Activated CD4-positive, CD25-positive, alpha-beta regulatory T cell treated with anti-CD3 and anti-CD28 coated beads, Interleukin-2, amount 50 U/mL, for 72 hours (primary cell): Measurements from ENCODE around the gene BOD1.

ENCODE experiments used
- DNase-seq: peaks from one replicate; pipeline ENCODE4 v3.0.0; 2021

BOD1 gene

DNA sequence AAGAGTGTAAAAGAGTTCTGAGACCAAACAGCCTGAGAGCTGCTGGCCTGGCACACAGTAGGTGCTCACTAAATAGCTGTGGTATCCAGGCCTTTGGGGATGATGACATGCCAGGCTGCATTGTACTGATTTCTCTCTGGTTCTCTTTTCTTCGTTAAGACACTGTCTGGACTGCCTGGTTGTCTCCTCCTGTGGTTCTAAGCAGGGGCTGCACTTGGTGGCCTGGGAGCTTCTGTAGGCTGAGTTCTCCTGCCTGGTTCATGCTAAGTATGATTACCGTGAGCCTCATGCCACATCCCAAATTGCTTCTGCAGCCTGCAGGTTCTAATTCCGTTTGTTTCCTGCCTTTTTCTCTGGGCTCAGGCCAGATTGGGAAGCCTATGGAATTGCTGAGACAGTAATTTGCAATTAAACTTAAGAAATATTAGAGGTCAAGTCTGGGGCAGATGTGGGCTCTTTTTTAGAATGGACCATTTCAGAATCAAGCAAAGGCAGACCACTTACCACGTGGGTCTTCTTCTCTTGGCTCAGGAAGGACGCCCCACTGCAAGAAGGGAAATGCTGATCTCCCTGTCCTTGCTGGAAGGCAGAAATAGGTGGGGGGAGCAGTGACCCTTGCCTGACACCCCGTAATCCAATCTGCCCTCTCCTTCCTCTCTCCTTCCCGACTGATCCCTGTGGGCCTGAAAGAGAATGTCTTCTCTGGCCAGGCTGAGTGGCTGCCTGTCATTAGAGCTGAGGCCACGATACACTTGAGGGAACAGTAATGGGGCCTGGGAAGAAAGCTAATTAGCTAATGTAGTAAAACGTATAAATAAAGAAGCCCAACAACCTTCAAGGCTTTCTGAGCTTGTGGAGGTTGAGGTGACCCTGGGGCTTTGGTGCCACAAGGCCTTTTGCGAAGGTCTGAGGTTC, 21.9 kb upstream of the BOD1 start:
- no peak for DNase-seq

DNA sequence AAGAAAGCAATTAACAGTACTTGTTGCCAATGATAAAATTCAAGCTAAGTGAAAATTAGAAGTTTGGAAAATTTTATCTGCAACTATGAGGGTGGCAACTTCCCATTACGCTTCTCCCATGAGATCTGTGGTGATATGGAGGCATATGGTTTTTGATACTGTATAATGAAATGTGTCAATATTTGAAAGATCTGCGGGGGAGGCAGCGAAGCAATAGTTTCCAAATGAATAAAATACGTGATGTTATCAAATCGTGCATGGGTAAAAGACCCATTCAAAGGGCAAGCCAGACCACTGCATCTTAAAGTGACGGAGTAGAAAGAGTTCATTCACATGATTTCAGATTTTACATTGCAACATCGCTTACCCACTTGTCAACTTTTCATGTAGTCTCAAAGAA, 20.9 kb upstream of the BOD1 start:
- no peak for DNase-seq

DNA sequence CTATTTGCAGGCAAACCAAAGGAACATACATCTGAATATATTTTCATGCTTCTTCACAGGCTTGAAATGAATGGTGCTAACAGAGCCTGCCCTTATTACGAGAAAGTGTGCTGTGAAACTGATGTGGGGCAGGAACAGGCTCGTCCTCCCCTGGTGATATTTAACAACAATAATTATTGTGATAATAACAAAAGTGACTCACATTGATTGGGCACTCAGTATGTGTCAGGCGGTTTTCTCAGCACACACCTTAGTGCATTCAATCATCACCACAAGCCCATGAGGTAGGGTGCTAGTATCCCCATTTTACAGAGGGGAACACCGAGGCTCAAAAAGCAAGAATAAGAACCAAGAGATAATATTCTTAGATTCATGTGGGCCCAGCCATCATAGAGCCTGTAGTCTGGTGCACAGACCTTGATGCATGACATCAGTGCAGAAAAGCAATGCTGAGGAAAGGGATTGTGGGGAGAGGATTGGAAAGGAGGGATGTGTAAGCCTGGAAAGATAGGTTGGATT, 18.1 kb upstream of the BOD1 start:
- DNase-seq, result no peak

DNA sequence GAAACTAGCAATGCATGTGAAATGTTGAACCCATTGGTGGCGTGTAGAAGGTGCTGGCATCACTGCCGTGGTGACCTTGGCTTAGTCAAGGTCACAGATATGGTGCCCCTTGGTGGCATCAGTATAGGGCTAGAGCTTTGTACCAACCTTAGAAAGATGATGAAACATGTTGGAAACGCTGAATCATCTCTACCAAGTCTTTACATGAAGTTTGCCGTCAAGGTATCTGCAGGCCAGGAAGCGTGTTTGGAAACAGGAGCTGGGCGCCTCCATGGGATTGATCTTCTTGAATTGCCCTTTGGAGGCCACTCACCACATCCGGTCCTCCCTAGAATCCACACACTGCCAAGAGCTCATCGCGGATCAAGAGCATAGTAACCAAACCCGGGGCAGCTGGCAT, 16.9 kb upstream of the BOD1 start:
- no peak for DNase-seq

DNA sequence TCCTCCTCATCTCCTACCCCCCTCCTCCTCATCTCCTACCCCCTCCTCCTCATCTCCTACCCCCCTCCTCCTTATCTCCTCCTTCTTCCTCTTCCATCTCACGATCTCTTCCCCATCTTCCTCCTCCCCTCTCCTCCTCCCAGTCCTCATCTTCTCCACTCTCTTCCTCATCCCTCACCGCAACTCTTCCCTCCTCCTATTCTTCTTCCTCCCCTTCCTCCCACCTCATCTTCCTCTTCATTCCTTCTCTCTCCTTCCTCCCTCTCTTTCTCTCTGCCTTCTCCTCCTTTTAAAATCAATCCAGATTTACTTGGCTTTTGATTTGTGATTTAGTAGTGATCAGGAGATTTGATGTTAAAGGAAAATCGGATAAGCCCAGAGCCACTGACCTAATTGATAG, 15.0 kb upstream of the BOD1 start:
- no peak for DNase-seq

DNA sequence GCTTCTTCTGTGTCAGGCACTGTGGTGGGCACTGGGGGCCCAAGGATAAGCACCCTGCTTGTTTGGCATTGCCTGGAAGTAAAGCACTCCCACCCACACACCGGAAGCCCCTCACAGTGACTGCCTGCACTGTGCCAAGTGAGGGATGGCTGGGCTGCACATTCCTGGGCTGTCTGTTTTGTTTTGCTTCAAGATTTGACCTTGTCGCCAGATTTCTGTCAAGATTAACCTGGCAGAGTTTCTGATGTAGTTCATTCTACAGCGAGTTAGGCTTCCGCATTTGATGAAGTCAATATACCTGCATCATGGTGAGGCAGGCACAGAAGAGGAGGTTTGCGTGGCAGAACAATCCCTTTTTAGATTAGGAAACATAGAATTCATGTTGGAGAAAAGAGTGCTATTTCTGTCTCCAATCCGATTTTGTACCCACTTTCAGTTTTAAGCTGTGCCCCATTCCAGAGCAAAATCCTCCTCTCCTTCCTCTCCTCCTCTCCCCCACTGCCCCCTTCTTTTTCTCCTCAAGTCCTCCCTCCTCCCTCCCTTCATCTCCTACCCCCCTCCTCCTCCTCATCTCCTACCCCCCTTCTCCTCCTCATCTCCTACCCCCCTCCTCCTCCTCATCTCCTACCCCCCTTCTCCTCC, 14.4 kb upstream of the BOD1 start:
- no peak for DNase-seq

DNA sequence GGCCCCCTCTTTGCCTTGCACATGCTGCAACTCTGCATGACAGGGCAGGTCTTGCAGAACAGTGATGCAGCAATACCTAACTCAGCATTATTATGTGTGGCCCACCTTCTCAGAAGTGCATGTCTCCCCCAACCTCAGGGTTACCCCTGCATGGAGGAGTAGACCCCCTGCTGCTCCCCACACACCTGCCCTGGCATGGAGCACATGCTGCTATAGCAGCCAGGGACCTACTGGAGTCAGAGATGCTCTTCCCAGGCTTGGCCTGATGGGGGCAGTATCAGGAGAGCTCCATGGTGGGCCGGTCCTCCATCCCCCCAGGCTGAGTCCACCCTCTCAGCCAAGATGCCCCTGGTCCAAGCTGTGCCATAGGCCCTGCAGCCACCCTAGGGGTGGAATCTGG, 13.2 kb upstream of the BOD1 start:
- no peak for DNase-seq

DNA sequence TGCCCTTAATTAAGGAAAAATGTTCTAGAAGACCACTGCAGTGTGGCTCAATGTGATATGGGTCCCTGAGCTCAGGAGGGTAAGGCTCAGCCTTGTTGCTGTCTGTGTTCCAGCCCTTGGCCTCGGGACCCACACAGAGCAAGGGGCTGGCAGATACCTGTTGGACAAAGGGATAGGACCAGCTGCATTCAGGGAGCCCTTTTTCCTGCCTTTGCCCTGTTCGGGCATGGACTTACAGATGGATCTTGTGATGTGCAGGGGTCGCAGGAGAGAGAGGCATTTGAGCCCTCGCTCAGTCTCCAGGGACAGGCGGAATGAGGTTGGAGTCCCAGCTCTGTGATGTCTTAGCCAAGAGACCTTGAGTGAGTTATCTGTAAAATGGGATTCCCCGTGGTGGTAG, 12.1 kb upstream of the BOD1 start:
- no peak for DNase-seq

DNA sequence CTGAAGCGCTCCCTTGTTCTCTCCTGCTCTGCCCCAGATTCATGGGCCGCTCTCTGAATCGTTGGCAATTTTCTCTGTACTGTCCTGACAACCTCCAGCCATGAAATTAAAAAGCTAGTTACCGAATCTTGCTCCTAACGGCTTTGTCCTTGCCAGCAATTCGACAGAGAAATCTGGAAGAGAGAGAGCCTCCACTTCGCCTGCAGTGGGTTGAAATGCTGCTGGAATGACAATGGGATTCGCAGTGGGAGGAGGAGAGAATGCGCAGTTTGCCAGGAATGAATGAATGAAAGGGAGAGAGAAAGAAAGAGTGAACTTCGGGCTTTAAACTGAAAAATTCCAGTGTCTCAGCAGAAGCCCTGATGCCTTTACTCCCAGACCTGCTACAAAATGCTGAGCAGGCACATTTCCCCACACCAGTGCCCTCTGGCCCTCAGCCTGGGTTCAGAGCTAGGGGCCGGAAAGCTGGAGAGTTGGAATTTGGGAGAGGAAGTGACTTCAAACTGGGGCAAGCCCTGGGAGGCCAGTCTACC, 11.5 kb upstream of the BOD1 start:
- DNase-seq, result no peak

DNA sequence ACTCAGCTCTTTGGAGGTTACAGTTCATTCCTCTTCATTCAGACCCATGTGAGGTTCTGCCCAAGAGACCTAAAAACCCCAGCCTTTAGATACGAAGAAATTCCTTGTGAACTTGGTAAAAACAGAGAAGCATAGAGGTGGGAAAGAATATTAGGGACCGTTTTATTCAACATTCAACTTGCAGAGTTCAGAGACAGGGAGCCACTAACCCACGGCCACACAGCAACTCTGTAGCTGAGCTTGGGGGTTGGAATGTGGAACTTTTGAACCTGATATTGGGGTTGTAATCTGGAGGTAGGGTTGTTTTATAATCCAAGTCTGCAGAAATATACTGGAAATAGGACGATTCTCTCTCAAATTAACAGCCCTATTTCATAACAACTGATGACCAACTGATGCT, 10.8 kb upstream of the BOD1 start:
- DNase-seq, result no peak

DNA sequence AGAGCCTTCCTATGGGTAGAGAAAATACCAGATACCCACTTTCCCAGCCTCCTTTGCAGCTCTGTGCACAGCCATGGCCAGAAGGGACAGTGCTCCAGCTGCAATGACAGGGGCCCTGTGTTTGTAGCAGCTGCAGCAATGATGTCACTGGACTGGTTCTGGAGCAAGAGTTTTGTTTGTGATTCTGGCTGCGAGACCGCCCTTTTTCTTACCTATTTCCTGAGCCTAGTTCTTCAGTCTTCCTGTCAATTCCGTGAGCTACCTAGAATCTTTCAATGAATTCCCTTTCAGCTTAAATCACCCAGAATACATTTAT, 10.0 kb upstream of the BOD1 start:
- DNase-seq, result no peak

DNA sequence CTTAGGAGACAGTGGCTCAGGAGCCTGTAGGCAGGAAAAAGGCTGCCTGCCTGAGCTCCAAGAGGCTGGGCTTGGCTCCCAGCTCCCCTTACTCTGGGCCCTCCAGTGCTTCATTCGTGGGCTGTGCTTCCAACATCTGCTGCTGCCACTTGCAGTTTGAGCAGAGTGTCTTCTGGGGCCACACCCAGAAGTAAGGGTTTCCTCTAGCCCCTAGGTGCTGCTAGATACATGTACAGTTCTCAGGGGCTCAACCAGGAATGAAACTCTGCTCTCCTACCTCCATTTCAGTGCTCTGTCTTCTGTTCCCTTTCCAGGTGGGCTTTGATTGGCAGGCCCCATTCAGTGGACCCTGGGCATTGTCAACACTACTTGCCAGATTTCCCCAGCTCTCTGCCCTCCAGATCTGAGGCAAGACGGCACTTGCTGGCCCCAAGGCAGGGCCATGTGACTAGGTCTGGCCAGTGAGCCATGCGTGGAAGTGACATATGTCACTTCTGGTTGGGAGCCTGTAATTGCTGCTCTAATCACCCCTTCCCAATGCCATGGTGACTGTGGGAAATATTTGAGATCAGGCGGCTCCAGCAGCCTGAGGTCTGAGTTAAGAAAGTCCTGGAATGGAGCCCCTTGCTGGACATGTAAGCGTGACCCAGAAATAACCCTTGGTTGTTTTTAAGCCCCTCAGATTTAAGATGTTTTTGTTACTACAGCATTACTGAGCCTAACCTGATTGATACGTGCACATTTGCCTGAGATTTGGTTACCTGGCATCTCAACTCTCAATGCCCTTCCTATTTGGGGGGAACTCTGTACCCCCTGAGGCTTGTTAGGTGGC, 9.4 kb upstream of the BOD1 start:
- no peak for DNase-seq

DNA sequence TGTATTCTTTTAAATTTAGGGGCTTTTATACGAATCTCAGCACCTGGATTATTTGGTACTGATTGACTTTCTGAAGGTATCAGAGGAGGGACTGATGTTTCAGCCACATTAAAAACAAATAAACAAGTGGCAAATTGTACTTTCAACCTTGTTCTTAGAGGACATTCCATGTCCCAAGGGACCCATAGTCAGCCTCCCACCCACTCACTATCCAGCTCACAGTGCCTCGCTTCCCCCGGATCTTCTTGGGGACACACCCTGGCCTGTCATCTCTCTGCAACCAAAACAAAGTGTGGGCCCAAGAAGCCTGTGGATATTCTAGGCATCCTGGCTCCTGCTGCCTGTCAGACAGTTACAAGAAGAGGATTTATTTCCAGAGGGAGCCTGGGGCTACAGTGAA, 8.8 kb upstream of the BOD1 start:
- DNase-seq, result no peak

DNA sequence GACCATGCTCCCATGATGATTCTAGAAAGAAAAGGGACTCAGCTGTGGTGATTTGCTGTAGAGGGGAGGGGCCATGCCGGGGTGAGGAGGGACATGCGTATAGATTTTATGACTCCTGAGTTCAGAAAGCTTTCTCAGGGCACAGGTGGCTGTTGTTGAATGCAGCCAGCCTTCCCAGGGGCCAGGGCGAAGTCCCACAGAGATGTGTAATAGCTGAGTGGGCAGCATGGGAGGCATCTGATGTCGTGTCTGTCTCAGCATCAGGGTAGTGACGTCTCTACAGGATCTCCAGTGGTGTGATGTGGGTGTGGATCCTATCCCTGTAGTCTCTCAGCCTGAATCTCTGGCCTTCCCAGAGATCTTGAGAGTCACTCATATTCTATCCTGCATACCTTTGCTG, 7.8 kb upstream of the BOD1 start:
- no peak for DNase-seq

DNA sequence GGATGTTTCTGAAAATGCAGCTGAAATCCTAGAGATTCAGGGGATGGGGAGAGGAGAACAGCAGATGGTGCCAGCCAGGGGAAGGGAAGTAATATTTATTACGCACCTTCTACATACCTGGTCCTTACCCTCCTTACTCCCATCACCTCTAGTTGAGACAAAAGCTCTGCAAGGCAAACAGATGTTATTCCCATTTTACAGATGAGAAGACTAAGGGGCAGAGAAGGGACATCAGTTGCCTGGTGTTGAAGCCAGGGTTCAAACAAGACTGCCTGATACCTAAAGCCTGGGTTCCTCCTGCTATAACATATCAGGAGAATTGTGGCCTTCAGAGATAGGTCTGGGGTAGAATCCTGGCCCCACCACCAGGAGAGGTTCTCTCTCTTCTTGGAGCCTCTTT, 7.3 kb upstream of the BOD1 start:
- DNase-seq, result no peak

DNA sequence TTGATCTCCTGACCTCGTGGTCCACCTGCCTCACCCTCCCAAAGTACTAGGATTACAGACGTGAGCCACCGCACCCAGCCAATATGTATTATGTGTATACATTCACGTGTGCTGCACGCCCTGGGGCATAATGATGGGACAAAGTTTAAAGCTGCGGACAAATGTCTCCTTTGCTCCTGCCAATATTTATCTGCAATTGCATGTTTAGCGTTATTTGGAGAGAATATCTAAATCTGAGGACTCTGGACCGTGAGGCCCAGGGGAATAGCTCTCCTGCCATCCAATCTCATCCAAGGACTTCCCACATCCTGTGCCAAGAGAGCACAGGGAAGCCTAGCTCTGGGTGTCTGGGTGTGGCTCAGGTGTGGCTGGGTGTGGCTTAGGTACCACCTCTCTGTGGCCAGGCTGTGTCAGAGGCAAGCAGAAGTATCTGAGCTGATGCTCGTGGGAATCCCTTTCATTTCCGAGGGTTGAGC, 6.9 kb upstream of the BOD1 start:
- DNase-seq, result no peak

DNA sequence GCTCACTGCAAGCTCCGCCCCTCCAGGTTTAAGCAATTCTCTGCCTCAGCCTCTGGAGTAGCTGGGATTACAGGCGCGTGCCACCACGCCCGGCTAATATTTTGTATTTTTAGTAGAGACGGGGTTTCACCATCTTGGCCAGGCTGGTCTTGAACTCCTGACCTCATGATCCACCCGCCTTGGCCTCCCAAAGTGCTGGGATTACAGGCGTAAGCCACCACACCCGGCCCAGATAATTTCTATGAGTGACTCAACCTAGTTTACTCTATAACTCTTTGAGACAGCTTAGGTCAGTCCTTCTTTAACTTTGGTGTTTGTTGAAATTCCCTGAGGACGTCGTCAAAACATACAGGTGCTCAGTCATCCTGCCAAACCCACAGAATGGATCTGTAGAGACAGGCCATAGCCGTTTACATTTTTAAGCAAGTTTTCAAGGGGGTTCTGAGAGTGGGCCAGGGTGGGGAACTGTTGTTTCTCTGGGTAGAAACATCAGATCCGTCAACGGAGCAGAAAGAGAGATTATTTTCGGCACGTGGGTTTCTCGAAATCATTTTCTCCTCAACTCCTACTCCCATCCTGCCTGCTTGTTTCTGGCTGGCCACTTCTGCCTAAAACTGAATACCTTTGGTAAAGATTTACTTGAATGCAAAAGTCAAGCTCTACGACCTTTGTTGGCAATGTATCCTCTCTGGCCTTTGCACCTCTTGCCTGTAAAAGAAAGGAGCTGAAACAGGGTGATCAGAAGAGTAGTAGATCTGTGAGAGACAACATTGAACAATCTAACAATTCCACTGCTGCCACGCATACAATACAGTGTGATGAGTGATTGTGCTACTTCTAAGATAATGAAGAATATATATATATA, 6.0 kb upstream of the BOD1 start:
- no peak for DNase-seq

DNA sequence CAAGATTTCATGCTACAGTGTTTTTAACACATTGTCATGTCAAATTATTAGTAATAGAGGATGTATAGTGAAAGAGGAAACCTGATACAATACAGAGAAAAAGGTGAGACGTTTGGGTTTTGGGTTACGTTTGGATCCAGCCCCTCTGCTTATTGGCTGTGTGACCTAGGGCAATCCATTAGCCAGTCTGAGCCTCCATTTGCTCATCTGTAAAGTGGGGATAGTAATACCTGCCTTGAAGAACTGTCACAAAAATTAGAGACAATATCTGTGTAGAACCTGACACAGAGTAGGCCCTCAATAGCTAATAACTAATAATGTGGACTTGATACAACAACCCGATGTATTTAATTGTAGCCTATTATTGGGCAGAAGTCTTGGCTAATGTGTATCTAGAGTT, 4.3 kb upstream of the BOD1 start:
- no peak for DNase-seq

DNA sequence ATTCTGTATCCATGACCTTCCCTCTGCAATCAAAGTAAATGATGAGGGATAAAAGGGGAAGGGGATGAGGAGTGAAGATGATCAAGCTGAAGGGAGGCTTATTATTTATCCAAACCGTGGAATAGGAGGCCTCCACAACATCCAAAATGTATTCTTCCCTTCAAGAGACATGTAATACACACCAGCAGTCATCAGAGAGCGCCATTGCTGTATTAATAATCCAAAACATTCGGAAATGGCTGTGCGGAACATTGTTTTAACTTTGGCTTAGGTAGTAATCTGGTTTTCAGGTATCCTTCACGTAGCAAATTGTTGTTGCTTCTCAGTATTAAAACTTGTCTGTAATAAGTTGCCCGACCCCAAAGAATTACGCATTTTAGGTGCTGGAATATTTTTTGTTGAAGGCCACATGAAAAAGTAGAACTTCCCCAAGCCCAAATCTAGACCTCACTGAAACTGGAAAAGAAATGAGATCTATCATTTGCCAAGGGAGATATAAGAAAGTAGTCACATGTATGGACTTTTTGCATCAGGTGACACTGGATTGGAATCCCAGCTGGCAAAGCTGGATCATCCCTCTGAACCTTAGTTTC, 2.6 kb upstream of the BOD1 start:
- DNase-seq, result no peak

DNA sequence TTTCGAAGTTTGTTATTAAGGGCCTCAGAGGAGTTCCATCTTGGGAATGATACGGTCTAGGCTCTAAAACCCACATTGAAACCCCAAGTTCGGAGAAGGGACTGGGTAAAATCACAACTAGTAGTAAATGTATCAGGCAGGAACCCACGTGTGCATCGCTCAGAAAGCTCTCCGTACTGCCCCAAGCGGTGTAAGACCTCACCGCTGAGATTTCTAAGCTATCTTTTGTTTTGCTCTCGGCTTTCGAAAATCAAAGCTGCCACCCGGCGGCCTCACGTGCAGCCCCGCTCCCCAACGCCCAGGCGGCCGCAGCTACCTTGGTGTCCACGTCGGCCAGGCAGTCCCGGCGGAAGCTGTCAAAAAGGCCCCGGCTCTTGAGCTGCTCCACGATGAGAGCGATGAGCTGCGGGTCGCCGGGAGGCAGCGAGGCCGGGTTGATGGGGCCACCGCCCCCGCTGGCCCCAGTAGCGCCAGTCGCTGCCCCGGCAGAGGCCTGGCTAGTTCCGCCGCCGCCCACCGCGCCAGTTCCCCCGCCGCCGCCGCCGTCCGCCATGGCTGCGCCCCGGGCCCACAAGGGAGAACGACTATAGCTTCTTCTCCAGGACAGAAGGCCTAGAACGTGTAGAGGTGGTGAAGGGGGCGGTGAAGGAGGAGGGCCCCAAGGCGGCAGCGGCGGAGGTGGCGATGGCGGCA, 420 bp downstream of the BOD1 start:
- peak; percentile 70 for DNase-seq

DNA sequence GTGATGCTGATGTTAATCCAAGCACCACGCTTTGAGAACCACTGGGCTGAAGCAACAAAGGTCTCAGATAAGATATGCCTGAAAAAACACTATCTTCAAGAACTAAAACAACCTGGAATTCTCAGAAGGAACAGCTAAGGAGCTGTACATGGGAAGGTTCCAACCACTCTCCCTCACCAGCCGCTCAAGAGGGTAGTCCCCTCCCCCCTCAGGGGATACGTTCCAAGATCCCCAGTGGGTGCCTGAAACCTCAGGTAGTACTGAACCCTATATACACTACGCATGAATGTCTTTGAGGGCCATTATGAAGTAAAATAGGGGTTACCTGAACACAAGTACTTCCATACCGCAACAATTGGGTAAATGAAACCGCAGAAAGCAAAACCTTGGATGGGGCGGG, 1.9 kb downstream of the BOD1 start:
- no peak for DNase-seq
